Smooth muscle cell of the brain vasculature (primary cell): ENCODE results near the gene NATD1.

Experiments
- DNase-seq: peaks from one replicate; pipeline ENCODE4 v3.0.0-alpha.2; 2012; ENCODE audit warnings: low read depth, low spot score

NATD1 gene, protein sequence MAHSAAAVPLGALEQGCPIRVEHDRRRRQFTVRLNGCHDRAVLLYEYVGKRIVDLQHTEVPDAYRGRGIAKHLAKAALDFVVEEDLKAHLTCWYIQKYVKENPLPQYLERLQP

DNA sequence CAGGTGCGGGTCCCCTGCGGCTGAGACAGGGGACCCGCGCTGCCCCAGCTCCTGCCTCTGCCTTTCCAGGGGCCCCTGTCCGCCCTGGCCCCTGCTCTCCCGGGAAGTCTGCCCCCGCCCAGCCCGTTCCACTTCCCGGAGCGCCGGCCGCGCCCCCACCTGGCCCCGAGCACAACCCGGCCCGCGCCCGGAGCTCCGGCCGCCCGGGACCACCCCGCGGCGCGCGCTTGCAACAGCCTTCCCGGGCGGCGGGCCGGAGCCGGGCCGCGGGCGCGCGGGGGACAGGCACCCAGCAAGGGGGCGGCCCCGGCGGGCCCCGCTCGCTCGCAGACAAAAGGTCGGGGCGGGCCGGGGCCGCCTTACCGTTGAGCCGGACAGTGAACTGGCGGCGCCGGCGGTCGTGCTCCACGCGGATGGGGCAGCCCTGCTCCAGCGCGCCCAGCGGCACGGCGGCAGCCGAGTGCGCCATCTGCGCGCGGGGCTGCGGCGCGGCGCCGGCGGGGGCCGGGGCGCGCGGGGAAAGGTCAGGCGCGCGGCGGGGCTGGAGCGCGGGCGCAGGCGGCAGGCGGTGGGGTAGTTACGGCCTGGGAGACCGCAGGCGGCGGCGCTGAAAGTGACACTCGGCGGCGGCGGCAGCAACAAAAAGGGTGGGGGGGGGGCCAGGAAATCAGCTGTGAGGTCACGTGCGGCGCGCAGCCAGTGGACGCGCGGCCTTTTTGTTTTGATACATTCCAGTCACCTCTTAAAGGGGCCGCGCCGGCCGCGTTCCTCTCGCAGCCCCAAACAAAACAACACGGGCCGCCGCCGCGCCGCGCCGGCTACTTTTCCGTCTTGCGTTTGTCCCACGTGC, at the start of gene NATD1:
NATD1 (minus strand) TSS at position 615 of the 850 bp plus-strand sequence; CDS start at position 469, 146 bp downstream.
- DNase-seq, result peak; percentile 47

DNA sequence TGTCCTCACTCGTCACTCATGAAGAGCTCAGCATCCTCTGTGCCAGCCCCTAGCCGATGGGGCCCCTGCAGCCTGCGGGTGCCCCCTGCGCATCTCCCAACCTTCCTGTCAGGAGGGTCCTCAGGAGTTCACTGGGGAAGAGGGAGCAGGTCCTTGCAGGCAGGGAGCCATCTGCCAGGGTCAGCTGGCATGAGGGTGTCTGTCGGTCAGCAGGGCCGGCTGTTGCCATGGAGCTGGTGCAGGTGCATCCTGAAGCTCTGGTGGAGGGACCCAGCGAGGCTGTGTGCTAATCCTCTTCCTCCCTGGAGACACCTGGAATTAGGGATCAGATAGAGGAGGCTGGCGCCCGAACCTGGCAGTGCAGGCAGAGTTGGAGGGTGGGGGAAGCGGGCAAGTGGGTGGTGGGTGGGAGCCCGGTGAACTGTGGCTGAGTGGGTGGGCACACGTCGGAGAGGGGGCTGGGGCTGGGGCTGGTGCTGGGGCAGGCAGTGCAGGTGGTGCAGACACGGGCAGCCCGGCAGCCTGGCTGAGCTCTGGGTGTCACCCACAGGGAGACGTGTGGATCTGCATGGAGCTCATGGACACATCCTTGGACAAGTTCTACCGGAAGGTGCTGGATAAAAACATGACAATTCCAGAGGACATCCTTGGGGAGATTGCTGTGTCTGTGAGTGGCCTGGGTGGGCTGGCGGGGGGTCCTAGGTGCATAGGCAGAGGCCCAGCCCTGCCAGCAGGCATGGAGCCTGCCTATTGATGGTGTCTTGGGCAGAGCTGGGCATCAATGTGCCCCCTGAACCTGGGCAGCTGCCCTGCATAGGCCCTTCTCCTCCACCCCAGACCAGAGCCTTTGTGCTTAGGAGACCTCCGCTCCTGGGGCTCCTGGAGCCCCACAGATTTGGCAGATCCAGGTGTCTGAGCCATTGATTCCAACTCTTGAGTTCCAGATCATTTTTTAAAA, 48.7 kb upstream of the NATD1 start:
- DNase-seq, result no peak

DNA sequence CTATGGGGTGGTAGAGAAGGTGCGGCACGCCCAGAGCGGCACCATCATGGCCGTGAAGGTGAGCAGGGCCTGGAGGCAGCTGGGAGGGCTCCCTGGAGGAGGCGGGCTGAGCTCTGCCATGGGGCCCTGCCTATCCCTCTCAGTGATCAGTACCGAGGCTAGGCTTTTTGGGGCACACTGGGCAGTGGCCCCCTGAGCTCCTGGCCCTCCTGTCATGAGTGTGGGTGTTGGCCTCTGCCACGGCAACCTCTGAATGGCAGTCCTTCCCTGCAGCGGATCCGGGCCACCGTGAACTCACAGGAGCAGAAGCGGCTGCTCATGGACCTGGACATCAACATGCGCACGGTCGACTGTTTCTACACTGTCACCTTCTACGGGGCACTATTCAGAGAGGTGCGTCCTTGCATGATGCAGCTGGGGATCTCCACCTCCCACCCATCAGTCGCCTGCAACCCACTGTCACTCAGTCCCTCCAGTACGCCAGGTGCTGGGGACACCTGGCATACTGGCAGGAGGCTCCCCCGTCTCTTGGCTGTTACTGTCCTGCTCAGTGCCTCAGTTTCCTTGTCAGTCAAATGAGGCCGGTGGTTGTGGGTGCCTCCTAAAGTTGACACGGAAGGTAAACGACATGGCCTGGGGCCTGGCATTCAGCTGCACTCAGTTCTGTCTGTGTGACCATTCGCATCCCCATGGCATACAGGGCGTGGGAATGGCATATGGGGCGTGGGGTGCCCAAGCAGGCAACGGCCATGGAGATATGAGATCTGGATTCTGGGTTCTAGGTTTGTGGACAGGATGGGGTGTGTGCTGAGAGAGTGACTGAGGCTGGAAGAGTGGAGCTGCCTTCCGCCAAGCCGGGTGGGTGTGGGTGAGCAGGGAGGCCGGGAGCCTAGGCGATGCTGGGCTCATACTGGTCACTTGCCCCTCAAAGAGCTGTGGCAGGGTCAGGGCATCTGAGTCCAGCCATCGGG, 47.7 kb upstream of the NATD1 start:
- no peak for DNase-seq

DNA sequence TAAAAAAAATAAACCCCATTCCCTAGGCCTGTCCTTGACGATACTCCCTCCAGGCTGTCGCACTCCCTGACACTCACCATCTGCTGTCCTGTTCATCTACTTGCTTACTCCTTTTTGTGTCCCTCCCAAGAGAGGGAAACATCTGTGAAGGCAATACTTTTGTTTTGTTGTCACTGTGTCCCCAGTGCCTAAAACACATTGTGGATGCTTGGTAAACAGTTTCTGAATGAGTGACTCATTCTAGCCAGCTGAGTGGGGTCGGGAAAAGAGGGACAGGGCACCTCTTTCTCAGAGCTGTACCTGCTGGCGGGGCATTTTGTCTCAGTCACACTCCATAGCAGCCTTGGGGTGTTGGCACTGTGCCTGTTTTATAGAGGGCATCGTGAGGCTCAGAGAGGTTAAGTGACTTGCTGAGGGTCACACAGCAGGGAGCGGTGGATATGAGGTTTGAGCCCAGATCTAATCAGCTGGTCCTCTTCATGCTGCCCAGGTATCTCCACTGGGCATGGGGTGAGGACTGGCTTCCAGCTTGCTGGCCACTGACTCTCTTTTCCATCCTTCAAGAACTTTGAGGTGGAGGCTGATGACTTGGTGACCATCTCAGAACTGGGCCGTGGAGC, 46.9 kb upstream of the NATD1 start:
- DNase-seq, result no peak

DNA sequence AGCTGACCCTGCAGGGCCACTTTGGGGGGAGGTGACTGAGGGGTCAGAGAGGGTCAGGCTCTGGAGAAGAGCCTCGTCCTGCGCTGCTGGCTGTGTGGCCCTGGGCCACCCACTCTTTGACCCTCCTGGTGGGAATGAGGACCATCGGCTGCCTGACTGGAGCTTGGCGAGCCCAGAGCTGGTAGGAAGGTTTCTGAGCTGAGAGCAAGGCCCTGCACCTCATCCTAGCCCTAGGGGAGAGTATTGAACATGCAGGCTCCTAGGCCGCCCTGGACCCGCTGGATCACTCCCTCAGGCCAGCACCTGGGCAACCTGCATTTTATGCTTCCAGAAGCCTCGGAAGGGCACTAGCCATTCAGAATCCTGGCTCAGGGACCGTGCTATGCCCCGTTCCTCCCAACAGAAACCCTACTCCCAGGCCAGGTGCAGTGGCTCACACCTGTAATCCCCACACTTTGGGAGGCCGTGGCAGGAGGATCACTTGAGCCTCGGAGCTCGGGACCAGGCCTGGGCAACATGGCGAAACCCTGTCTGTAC, 45.8 kb upstream of the NATD1 start:
- no peak for DNase-seq

DNA sequence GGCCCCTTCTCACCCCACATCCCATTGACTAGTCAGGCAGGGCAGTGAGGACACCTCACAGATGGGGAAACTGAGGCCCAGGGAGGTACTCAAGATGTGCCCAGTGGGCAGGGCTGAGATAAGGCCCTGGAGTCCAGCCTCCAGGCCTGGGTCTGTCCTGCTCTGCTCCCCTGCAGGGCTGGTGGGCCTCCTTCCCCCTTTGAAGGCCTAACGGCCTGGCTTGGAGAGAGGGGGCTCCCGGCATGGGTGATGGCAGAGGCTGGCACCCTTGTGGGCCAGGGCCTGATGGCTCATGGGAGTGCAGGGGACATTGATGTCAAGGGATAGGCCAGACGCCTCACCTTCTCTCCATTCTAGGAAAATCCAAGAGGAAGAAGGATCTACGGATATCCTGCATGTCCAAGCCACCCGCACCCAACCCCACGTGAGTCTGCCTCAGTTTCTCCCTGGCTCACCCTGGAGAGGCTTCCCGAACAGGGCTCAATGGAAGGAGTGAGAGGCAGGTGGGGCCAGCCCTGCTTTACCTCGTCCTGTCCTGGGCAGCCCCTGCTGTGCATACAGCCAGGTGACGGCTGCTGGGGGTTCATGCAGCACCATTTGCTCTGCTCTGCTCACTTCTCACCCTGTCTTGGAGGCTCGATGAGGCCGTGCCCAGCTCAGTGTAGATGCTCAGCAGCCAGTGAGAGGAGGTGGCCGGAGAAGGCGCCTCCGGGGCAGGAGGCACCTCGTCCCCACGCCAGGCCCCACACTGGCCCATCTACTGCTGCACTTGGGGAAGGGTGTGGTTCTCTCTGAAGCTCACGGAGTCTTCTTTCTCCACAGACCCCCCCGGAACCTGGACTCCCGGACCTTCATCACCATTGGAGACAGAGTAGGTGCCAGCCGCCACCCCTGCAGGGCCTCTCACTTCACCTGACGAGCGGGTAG, 45.1 kb upstream of the NATD1 start:
- DNase-seq, result no peak

DNA sequence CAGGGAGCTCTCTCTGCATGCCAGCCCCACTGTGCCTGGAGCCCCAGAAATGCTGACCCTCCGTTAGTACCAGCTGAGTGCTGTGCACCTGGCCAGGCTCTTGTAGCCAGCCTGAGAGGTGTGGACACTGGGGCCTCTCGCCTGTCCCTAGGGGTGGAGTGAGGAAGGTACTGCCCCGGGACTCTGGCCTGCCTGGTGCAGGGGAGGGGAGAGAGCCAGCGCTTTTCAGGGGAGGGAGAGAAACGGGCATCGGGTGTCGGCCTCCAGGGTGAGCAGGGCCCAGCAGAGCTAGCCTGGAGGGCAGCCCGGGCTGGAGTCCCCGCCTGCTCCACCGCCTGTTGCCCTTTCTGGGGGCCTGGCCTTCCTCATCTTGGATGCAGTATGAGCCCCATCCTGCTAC, 44.4 kb upstream of the NATD1 start:
- no peak for DNase-seq

DNA sequence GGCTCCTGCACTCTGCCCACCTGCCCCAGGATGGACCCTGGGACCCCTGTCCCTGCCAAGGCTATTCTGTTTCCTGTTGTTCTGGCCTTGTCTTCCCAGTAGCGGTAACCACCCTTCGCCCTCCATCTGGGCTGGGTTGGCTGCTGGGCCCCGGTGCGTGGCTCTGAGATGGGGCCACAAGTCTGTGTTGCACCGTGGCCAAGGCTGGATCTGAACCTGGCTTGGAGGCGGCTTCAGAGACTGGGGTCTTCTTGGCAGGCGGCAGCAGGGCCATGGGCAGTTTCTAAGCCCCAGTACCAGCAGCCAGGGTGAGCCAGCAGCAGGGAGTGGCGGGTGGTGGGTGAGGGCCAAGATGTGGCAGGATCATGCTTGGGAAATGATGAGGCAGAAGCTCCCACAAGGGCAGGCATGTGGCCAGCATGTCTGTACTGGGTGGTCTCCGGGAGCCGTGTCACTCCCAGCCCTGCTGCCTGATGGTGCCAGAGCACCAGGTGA, 43.9 kb upstream of the NATD1 start:
- no peak for DNase-seq

DNA sequence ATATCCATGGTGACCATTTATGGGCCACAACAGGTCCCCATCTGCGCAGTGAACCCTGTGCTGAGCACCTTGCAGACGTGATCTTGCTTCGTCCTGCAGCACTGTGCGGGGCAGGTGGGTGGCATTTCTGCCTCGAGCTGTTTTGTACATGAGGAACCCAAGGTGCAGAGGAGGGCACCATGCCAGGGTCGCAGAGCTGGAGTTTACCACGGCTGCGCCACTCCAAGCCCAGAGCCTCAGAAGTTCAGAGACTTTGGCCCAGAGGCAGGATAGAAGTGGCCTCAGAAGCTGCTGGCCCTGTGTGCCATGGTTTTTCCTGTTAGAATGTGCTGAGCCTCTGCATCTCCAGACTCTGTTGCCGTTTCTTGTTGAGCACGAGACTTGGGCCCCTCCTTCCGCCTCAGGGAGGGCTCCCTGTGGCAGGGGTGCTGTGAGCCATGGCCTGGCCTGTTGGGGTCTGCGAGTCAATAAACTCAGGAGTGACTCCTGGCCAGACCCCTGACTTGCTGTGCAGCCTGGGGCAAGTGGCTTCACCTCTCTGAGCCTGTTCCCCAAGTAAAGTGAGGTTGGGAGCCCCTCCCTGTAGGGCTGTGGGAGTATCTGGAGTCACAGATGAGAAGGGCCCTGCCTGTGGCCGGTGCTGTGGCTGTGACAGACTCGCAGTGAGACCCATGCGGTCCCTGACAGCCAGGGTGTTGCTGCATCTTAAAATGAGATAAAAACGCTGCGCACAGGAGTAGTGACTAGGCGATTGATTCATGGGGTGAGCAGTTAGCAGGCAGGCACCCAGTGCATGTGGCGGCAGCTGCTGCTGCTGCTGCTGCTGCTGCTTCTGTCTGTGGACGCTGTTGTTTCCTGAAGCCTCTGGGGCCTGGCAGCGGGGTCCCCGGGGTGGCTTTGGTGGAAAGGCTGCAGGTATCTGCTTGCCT, 43.2 kb upstream of the NATD1 start:
- DNase-seq, result no peak

DNA sequence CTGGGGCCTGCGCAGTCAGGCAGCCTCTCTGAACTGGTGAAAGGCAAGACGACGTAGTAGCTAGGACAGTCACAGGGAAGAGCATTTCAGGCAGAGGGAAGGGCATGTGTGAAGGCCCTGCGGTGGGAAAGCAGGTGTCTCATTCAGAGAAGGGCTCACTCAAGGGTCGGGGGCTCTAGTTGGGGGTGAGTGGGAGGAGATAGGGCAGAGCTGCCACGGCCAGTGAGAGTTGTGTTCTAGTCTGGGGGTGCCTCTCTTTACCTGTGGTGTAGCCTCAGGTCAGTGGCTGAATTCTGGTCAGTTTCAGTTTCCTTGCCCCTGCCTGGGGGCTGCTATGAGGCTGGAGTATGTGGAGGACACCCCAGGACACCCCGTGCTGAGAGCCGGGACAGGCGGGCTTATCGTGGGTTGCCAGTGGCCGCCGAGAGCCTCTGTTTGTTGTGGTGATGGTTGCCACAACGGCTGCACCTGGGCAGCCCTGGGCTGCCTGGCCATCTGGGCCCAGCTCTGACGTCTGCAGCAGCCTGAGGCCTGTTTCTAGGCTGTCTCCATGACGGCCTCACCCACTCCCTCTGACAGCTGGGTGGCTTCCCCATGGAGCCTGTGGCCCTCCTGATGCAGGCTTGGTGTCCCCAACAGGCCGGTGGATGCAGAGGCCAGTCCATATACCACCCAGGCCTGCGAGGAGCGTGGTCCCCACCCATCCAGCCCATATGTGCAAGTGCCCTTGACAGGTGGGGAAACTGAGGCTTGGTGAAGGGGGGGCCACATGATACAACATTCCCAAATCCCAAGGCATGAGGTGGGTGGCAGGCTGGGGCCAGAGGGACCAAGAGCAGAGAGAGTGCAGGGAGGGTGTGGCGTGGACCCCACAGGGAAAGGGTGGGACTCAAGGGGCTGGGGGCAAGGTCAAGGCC, 42.1 kb upstream of the NATD1 start:
- DNase-seq, result no peak

DNA sequence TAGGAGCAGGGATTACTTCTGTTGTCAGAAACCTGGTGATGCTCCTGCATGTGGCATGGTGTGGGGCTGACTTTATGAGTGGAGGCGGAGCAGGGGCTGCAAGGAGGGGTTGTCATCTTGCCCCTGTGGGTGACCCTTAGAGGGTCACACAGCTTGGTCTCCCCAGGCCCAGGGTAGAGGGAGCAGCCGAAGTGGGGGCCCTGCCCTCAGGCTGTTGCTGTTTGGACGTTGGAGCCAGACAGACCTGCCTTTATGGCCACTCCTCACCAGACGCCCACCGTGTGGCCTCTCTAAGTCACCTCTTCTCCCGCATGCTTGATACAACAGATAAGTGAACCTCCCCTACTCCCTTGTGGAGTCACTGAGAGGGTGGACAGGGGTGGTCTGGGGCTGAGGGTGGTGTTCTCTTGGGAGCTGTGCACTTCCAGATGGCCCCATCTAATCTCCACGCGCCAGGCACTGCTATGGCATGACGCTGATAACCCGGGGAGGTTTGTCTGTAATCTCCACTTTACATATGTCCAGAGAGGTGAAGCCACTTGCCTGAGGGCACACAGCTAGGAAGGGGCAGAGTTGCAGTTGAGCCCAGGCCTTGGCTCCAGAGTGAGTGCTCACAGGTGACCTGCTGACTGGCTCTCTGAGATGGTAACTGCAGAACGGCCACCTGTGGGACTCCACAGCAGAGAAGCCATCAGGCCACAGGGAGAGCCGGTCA, 41.3 kb upstream of the NATD1 start:
- DNase-seq, result no peak

DNA sequence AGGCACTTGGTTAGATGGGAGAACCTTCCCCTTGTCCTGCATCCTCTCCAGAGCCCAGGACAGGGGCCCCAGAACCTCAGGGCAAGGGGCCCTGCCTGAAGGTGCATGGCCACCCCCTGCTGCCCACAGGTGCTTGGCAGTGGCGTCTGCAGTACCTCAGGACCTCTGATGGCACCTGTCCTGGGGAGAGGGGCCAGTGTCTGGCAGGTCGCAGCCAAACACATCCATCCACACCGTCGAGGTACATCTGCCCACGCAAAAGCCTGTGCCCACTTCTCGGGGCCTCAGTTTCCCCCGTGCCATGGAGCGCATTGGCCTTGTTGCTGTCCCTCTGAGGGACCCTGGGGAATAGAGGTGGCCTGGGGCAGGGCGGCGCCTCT, 40.6 kb upstream of the NATD1 start:
- DNase-seq, result no peak

DNA sequence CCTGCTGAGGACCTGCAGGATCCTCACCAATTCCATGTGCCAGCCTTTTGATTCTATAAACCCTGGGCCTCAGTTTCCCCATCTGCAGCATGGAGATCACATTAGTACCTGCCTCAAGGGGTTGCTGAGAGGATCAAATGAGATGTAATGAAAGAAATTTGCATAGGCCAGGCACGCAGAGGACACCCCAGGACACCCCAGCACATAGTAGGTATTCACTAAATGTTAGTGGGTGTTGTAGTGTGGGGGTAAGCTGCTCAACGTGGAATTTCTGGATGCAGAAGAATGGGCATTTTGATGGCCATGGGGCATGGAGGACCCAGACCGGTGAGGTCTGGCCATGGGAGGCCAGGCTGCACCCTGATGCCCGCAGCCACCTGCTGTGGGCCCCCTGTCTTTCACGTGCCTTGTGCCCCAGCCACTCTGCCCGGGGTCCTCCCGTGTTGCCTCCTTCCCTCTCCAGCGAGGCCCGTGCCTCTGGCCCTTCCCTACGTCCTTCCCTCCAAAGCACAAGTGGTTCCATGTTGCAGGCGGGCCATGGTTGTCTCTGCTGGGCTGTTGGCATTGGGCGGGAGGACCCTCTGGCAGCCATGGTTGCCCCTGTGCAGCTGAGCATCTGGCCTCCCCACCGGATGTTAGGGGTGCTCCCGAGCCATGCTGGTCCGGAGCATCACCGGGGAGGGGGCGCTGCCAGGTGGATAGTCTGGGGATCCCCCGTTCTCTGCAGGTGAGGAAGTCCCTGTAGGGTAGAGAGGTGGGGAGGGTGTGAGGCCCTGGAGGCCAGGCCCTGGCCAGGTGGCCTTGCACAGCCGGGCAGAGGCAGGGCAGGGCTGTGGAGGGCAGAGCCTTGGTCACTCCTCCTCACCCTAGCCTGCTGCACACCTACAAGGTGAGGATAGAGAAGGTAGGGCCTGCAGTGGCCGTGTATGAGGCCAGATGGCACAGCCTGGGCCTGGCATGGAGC, 39.9 kb upstream of the NATD1 start:
- no peak for DNase-seq

DNA sequence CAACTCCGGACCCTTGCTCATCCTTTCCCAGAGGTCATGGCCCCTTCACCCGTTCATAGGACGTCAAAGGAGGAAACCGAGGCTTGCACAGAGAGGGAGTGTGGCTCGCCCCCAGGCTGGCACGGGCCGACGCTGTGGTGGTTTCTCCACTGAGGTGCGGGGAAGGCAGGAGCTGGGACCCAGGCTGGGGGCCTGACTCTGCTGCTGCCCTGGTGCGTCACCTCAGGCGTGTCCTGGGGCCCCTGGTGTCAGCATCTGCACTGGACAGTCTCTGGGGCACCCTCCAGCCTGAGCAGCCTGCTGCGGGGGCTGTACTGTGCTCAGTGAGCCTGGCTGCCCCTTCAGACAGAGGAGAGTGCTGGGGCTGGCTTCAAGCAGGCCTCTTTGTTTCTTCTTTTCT, 38.7 kb upstream of the NATD1 start:
- no peak for DNase-seq

DNA sequence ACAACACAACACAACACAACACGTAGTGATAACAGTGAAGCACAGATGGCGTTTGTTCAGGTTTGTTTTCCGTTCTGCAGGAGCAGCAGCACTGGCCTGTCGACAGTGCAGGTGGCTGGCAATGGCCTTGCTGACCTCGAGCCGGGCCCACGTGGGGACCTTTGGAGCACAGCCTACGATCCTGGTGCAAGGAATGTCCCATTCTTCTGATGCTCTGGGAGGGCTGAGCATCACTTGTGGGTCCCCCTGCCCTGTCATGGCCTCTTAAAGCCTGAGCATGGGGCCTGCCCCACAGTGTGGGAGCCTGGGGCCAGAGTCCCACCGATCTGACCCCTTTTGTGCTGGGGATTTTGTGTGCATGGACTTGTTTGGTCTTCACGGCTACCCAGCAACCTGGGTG, 38.1 kb upstream of the NATD1 start:
- DNase-seq, result no peak
